ENCODE results near the gene PLD1.

GRCh38 chr3:171817074-171817800 lies 7.0 kb upstream of the PLD1 start:
- TF ChIP-seq TAF1 (conservative IDR thresholded peaks at IDR 0.05) (no peak), YY1 (IDR thresholded peaks at IDR 0.05) (no peak)
- TF ChIP-seq, protein P1, sequence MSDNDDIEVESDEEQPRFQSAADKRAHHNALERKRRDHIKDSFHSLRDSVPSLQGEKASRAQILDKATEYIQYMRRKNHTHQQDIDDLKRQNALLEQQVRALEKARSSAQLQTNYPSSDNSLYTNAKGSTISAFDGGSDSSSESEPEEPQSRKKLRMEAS (IDR thresholded peaks at IDR 0.05): no peak
